Central memory CD4-positive, alpha-beta T cell (primary cell): Measurements from ENCODE around the gene SCN5A.

Experiments
- DNase-seq: peaks from one replicate; pipeline ENCODE4 v3.0.0; 2022

The SCN5A gene

GRCh38 chr3:38622336-38622735, 27.2 kb downstream of the SCN5A start:
- no peak for DNase-seq

DNA sequence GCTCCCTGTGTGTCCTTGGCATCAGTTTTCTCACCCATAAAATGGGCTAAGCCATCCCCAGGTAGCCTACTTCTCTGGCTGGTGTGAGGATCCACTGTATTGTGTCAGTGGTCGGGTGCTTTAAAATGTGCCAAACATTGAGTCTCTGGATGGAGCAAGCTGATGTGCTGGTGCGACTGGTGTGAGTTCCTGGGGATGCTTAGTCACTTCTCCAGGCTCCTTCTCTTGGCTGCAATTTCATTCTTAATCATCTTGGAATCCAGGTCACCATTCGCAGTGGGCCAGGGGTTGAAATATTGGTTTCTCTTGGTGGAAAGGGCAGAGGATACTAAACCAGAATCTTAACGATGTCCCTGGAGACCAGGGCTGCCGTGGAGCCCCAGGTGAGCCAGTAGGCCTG, 29.3 kb downstream of the SCN5A start:
- no peak for DNase-seq

- DNase-seq, result no peak
Measured at GRCh38 chr3:38618343-38618742, 31.1 kb downstream of the SCN5A start.

- DNase-seq, result no peak
Measured at GRCh38 chr3:38617586-38617985, 31.9 kb downstream of the SCN5A start.

DNA sequence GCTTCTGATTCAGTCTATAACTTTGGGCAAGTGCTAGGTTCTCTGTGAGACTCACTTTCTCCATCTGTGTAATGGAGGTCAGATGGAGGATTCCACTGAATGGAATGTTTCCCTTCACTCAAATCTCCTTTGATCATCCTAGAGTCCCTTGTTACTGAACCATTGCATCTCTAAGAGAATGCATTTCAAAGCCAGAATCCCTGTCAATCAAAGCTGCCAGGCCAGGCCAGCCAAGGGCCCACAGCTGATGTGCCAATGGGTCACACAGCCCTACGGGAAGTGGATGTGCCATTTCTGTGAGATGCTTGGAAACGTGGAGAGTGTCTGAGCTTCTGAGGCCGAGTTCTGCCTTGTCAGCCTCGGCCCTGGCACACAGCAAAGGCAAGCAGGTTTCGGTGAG, 32.4 kb downstream of the SCN5A start:
- DNase-seq, result no peak

DNA sequence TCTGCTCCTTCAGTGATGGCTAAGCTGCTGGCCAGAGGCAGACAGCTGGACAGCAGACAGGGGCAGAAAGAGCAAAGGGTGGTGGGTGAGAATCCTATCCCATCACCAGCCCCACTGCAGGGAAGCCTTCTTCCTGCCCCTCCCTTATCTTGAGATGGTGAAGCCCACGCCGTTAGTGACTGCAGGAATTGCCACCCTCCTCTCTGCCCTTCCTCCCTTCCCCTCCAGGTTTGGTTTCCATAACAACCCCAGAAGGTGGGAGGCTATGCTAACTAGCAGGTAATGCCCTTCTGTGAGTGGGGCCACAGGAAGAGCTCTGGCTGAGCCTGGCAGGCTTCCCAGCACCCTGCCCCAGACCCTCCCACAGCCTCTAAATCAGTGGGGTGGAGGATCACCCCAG, 32.8 kb downstream of the SCN5A start:
- no peak for DNase-seq

GRCh38 chr3:38616111-38616510, 33.4 kb downstream of the SCN5A start:
- no peak for DNase-seq

DNA sequence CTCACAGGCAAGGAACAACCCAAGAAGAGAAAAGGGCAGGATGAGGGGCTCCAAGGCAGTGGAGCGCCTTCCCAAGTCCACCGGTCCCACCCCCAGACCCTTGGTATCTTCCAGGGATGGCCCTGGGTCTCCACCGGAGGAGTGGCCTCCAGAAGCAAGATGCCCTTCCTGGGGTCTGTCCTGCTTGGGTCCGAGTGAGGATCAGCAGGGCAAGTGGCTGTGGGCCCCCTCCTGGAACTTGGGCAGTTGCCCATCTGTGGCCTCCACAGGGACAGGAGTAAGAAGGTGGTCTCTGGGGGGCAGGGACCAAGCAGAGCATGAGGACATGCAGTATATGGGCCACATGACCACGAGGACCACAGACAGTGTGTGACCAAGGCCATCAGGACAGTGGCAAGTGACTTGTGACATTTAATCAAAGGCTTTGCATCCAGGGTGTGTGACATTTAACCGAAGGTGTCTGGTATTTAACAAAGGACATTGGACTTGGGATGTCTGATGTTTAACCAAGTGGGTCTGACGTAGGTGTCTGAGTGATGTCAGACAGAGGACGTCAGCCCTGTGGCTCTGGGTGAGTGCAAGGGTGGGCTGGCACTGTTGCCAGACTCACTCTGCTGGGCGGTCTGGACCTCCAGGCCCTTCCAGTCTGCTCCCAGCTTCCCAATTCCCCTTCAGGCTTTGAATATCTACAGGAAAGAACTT, 34.7 kb downstream of the SCN5A start:
- DNase-seq, result no peak

- no peak for DNase-seq
Measured at GRCh38 chr3:38614091-38614490, 35.4 kb downstream of the SCN5A start.

- DNase-seq, result no peak
Measured at GRCh38 chr3:38613426-38613825, 36.1 kb downstream of the SCN5A start.

DNA sequence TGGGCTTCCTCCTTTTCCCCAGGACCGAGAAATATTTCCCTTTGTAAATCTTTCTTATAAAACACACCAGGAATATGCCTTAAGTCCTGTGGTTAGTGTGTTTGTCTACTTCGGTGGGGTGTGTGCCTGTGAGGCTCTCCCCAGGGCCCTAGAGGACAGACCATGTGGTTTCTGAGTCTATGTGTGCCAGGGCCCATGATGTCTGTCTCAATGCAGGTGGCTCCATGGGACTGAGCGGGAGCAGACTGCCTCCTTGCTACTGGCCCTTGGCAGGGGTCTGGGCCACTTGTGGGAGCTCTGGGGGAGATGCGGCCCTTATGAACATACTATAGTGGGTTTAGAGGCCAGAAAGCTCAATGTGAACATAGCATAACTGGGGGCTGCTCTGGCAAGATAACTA, 37.6 kb downstream of the SCN5A start:
- DNase-seq, result no peak

- DNase-seq, result no peak
Measured at GRCh38 chr3:38610934-38611333, 38.6 kb downstream of the SCN5A start.

GRCh38 chr3:38610436-38610835, 39.1 kb downstream of the SCN5A start:
- no peak for DNase-seq

DNA sequence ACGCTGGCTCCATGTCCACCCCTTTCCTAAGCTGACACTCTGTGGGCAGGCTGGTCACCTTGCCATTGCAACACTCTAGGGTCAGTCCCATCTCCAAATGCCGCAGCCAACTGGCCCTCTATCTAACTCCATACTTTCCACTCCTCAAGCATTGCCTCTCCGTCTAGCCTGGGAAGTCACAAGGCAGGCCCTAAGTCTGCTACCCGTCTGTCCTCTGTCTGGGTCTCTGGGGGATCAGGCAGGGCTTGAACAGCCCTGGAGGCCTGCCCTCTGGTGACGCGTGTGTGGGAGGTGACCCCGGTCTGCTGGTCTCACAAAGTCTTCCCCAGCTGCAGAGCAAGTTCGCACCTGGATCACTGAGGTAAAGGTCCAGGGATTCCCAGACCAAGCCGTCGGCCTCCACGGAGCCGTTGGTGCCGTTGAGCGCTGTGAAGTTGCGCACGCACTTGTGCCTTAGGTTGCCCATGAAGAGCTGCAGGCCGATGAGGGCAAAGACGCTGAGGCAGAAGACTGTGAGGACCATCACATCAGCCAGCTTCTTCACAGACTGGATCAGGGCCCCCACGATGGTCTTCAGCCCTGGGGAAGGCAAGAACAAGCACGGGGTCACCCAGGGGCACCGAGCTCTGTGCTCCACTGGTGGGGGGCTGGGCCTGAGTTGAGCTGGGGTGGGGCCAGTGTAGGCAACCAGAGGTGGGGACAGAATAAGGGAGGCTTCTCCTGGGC, 39.9 kb downstream of the SCN5A start:
- no peak for DNase-seq

- no peak for DNase-seq
Measured at GRCh38 chr3:38608961-38609360, 40.5 kb downstream of the SCN5A start.

DNA sequence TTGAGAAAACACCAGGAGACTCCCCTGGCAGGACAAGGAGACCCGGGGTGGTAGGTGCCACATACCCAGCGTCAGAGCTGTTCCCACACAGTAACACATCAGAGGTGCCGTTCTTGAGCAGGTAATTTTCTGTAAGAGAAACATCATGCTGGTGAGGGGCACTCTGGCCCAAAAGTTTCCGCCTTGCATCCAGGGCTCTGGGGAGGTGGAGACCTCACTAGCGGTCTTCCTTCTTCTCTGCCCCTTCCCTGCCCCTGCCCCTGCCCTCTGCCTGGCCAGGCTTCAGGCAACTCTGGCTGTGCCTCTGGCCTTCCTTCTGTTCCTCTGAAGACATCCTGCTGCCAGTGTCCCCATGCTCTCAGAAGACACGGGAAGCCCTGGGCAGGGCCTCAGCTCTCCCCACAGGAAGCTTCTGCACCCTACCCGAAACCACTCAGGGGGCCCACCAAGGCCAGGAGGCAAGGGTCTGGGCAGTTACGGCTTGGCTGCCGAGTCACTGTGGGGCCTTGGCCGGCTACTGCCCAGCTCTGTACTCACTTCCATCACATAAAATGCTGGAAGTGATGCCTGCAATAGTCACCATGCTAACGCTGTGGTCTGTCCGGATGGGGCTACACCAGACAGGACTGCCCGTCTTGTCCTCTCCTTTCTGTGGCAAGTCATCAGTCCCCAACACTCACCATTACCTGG, 41.3 kb downstream of the SCN5A start:
- no peak for DNase-seq

DNA sequence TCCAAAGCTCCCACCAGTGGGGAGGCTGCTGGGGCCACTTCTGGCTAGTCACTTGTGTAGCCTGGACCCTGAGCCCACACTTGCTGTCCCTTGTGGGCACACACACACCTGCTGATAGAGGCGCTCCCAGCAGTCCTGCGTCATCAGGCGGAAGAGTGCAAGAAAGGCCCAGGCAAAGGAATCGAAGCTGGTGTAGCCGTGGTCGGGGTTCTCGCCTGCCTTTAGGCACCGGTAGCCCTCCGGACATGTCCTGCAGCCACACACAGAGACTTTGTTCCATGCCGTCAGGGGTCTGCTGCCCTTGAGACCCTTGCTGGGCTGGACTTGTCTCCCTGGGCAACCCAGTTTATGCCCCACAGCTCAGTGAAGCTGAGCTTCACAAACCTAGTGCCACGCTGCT, 42.9 kb downstream of the SCN5A start:
- no peak for DNase-seq

DNA sequence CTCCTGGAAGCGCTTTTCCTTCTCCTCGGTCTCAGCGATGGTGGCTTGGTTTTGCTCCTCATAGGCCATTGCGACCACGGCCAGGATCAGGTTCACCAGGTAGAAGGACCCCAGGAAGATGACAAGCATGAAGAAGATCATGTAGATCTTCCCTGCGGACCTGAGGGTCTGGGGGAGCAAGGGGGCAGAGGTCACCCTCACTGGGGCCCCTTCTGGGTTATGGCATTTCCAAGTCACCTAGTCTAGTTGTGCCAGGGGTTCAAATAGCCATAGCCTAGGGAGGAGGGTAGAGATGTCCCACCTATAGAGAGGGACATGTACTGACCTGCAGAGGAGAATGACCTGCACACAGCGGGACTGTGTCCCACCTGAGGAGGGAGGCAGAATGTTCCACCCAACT, 43.5 kb downstream of the SCN5A start:
- no peak for DNase-seq

DNA sequence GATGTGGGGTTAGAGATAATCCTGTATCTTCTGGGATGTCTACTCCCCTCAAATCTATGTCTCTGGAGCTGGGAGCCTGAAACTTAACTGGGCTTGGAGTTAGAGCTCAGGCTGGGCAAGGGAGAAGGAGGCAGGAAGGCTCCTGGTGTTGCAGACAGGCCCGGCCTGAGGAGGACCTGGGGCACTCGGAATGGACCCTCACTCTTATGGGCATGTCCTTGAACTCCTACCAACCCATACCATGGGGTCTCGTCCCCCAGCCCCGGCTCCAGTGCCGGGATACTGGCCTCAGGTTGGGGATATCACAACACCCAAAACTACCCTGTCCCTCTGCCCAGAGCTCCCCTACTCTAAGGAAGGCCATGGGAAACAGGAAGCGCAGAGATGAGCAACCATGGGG, 45.2 kb downstream of the SCN5A start:
- no peak for DNase-seq

DNA sequence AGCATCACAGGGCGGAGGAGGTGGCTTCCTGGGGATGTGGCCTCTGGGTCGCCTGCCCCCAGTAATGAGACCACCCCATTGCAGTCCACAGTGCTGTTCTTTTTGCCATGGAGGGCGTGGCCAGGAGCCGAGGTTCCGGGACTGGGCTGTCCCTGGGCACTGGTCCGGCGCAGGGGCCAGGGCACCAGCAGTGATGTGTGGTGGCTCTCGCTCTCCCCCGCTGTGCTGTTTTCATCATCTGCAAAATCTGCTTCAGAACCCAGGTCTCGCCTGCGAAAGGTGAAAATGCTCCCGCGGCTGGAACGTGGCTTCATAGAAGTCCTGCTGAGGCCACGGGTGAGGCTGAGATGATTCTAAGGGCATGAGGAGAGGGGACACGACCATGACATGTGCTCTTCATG, 45.8 kb downstream of the SCN5A start:
- DNase-seq, result no peak

DNA sequence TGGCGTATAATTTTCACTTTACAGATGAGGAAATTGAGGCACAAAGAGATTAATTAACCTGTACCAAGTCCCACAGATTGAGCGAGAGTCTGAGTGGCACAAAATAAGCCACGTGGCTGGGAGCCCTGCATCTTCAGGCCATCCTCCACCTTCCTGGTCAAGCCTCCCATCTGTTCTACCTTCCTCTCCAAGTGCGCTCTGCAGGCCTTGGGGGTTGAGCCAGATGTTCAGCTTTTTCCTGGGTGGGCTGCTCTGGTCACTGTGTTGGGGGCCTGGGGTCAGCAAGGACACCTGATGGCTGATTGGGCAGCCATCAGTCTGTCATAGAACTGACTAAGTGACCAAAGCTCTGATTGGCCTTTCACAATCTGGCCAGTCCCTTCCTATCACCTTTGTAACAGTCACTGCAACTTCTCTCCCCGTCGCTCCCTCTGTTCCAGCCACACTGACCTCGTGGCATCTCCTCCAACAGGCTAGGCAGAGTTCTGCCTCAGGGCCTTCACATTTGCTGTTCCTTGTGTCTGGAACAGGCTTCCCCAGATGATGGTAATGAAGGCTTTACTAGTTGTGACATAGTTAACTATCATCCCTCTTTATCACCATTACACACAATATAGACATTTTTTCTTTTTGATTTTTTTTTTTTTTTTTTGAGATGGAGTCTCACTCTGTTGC, 46.8 kb downstream of the SCN5A start:
- DNase-seq, result no peak

- no peak for DNase-seq
Measured at GRCh38 chr3:38601956-38602550, 47.4 kb downstream of the SCN5A start.

GRCh38 chr3:38600551-38600950, 48.9 kb downstream of the SCN5A start:
- no peak for DNase-seq
